Duodenal mucosa (tissue), 2 donors: Measurements from ENCODE around the gene C1orf167.
A peak's percentile ranks its signal among the peaks of the same experiment; 100 is the strongest.

Experiments
- H3K27ac ChIP-seq: one replicate; pipeline ENCODE4 v1.7.0; 2013; ENCODE audit warnings: low read depth, low read length
- H3K27me3 ChIP-seq, 2 donors: one replicate each; pipeline ENCODE4 v1.7.0; 2013; ENCODE audit warnings: low read length in 2 of 2, control low read depth in 1 of 2; ENCODE audit not compliant: insufficient read depth in 2 of 2, control insufficient read depth in 1 of 2
- H3K36me3 ChIP-seq, 2 donors: one replicate each; pipeline ENCODE4 v1.7.0; 2013; ENCODE audit warnings: low read length in 2 of 2, control low read depth in 1 of 2; ENCODE audit not compliant: insufficient read depth in 2 of 2, control insufficient read depth in 1 of 2
- H3K4me1 ChIP-seq, 2 donors: one replicate each; pipeline ENCODE4 v1.7.0; 2013; ENCODE audit warnings: low read length in 2 of 2, control low read depth in 1 of 2; ENCODE audit not compliant: insufficient read depth in 2 of 2, control insufficient read depth in 1 of 2
- H3K4me3 ChIP-seq, 2 donors: one replicate each; pipeline ENCODE4 v1.7.0; 2013; ENCODE audit warnings: low read length in 2 of 2, low read depth in 1 of 2
- H3K9ac ChIP-seq, 2 donors: one replicate each; pipeline ENCODE4 v1.7.0; 2013; ENCODE audit warnings: low read length in 2 of 2, low read depth in 1 of 2
- H3K9me3 ChIP-seq, 2 donors: one replicate each; pipeline ENCODE4 v1.7.0; 2013; ENCODE audit warnings: low read length in 2 of 2, control low read depth in 1 of 2; ENCODE audit not compliant: control insufficient read depth in 1 of 2

C1orf167 gene

DNA sequence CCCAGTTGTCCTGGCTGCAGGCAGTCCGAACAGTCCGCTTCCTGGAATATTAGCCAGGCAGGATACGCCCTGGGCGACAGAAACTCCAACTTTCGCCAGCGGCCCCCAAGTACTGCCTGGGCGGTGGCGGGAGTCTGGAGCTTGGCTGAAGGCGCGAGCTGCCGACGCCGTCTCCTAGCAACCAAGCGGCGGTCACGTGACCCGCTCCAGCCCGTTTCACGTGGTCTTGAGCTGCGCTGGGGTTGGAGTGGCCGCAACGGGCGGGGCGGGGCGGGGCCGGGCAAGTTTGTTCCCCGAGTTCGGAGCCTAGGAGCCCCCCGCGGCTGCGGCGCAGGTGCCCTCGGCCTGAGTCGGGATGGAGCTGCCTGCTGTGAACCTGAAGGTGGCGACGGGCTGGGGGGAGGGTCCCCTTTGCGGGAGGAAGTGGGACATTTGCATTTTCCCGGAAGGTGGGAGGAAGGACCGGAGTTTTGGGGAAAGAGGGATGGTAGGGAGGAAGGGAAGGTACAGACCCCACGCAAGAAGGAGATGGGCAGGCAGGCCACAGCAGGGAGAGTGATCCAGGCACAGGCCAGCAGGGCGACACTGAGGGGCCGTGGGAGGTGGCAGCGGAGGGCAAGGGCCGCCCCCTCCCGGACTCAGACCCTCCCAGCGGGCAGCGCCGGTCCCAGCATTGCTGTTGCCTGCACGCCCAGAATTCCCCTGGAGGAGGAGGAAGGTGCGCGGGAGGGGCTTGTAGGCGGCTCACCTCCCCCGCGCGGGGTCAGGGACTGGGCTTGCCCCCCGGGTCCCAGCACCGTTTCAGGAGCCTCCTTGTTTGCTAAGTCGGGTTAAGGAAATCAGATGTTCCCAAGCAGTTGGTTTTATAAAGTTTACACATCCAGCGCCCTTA is 25.9 kb upstream of the C1orf167 start, which contains the start of gene AGTRAP:
Gene AGTRAP (plus strand): TSS at position 283 of the 892 bp plus-strand sequence. CDS start 73 bp downstream, at position 356.
- Histone ChIP-seq H3K27ac (peak within 1 kb of the TSS; percentile 70), H3K4me3 (peak within 1 kb of the TSS; percentile 93 to 98), H3K9ac (peak within 1 kb of the TSS; percentile 73 to 98), H3K36me3 (no peaks in the 10 kb centered on the region), H3K27me3 (no peaks in the 10 kb centered on the region), H3K9me3 (no peaks in the 10 kb centered on the region), H3K4me1 (peaks cover 15 to 36% of the 10 kb centered on the region in 2 donors)

DNA sequence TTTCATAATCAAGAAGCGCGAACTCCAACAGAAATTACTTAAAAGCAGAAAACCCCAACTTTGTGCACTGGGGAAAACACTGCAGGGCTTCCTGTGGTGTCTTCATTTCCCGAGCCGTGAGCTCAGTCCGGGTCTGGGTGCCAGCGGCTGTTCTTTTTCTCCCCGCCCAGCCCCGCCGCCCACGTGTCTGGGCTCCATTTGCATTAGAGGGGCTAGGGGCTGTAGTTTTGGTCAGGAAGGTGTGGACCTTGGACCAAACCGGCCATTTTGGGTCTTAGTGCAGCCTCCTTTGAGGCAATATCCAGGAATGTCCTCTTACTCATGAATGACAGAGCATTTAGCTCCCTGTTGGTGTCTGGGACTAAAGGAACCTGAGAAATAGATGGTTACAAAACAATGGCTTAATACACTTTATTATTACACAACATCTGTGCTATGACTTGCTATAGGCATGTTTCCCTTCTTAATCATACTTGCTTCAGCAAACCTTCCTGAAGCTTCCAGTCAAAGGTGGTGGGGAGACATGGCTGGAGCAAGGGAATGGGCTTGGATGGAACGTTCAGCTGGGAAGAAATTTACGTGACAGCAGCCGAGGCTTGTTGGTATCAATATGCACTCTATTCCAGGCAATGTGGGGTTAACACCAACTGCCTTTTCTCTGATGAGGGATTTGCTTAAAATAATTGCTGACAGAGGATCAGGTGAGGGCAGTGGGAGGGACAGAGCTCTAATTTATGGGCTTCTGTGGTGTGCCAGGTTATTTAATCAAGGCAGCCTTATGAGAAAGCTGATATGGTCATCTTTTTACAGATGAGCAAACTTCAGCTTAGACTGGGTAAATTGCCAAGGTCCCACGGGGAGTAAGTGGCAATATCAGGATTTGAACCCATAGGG is 25.0 kb upstream of the C1orf167 start:
- peak overlapping the region; percentile 93 to 98 for H3K4me3 ChIP-seq
- no peaks in the 10 kb centered on the region for H3K27me3 ChIP-seq
- H3K9me3 ChIP-seq = no peaks in the 10 kb centered on the region
- peaks cover 15 to 28% of the 10 kb centered on the region in 2 donors for H3K4me1 ChIP-seq
- H3K9ac ChIP-seq = peak overlapping the region; percentile 73 to 98
- H3K36me3 ChIP-seq = no peaks in the 10 kb centered on the region
- H3K27ac ChIP-seq = peak overlapping the region; percentile 70

DNA sequence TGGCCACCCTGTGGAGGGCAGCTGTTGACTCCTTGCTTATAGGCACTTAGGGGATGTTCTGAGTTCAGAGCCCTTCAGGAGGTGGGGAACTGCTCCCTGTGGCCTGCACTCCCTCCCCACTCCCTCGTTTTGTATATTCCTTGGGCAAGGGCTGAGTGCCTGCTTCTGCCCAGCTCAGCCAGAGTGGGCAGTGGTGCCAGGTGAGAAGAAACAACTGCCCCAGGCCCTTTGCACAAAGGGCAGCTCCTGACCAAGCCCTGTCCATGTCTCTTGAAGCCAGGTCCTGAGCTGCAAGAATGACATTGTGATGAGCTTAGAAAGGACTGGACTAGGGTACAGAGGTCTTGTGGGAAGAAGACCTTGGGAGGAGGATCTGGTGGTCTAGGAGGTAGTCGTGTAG is 23.9 kb upstream of the C1orf167 start:
- Histone ChIP-seq H3K4me3 (no peak overlapping the region), H3K27me3 (no peaks in the 10 kb centered on the region), H3K36me3 (no peaks in the 10 kb centered on the region), H3K9me3 (no peaks in the 10 kb centered on the region), H3K4me1 (peaks cover 15 to 26% of the 10 kb centered on the region in 2 donors), H3K27ac (no peak overlapping the region), H3K9ac (no peak overlapping the region)

DNA sequence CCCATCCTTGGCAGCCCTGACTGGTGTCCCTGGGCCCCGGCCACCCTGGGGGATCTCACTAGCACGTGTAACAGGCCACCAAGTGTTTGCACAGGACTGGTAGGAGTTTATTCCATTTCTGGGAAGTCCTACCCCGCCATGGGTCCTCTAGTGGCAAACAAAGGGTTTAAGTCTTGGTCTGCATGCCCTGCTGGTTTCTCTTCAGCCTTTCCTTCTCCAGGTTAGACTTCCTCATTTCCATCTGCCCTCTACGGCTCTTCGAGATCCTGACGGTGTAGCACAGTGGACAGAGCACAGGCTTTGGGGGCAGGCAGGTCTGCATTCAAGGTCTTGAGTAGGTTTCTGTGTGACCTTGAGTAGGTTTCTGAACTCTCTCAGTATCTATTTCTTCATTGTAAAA is 23.2 kb upstream of the C1orf167 start:
- Histone ChIP-seq H3K4me1 (peaks cover 15 to 26% of the 10 kb centered on the region in 2 donors), H3K27ac (no peak overlapping the region), H3K36me3 (no peaks in the 10 kb centered on the region)

DNA sequence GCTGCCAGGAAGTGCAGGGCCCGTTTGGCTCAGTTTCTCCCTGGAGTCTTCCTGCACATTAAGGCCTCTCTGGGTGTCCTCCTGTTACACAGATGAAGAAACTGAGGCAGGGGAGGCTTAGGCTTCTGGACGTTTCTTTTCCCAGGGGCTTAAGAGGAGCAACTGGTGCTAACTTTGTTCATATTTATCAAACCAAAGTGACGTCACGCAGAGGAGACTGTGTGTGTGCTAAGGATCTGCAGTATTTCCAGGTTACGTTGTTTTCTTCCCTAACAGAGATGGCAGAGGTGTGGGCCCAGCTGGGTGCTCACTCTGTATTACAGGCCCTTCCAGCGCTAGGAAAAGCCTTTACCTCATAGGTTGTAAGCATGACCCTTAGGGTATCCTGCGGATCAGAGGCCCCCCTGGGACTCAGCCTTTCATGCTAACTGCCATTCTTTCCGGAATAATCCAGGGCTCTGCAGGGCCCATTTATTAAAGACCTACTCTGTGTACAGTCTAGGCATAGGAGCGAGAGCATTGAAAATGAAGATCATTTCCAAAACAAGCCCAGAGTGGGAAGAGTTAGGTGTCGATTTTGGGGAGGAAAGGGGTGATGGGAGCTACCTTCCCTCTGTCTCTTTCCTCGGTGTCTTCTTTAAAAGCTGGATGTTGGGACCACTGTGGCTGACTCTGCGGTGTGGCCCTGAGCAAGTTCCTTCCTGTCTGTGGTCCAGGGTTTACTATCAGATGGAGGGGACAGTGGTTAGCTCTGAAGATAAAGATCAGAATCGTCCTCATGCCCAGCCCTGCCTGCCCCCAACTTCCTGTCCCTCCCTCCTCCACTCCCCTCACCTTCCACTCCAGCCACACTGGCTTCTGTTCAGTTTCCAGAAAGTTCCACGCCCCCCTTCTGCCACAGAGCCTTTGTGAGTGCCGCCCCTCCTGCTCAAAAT is 21.5 kb upstream of the C1orf167 start:
- H3K4me3 ChIP-seq = no peak overlapping the region
- peaks cover 13 to 24% of the 10 kb centered on the region in 2 donors for H3K4me1 ChIP-seq
- no peak overlapping the region for H3K9ac ChIP-seq
- H3K9me3 ChIP-seq = no peaks in the 10 kb centered on the region
- H3K27me3 ChIP-seq = no peaks in the 10 kb centered on the region
- no peaks in the 10 kb centered on the region for H3K36me3 ChIP-seq
- H3K27ac ChIP-seq = no peak overlapping the region

More for the DNA sequence above, 23.2 kb upstream of the C1orf167 start:
- Histone ChIP-seq H3K9ac (no peak overlapping the region), H3K9me3 (no peaks in the 10 kb centered on the region), H3K27me3 (no peaks in the 10 kb centered on the region), H3K4me3 (no peak overlapping the region)

DNA sequence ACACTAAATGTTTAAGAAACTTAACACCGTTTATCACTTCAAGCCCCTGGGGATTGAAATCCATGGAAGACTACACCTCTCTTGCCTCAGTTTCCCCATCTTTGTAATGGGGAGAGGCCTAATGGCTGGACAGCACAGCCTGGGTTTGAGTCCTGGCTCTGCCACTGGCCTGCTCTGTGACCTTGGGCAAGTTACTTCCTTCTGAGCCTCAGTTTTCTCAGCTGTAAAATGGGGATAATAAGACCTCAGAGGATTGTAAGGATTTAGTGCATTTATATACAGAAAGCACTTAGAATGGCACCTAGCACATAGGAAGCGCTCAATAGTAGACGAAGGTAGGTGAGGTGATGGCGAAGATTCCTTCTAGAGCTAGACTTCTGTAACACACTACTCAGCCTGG is 20.5 kb upstream of the C1orf167 start:
- Histone ChIP-seq H3K27ac (no peak overlapping the region), H3K9ac (no peak overlapping the region), H3K4me3 (no peak overlapping the region), H3K9me3 (no peaks in the 10 kb centered on the region), H3K36me3 (peaks cover 0 to 5% of the 10 kb centered on the region in 2 donors), H3K4me1 (peaks cover 10 to 21% of the 10 kb centered on the region in 2 donors), H3K27me3 (no peaks in the 10 kb centered on the region)

DNA sequence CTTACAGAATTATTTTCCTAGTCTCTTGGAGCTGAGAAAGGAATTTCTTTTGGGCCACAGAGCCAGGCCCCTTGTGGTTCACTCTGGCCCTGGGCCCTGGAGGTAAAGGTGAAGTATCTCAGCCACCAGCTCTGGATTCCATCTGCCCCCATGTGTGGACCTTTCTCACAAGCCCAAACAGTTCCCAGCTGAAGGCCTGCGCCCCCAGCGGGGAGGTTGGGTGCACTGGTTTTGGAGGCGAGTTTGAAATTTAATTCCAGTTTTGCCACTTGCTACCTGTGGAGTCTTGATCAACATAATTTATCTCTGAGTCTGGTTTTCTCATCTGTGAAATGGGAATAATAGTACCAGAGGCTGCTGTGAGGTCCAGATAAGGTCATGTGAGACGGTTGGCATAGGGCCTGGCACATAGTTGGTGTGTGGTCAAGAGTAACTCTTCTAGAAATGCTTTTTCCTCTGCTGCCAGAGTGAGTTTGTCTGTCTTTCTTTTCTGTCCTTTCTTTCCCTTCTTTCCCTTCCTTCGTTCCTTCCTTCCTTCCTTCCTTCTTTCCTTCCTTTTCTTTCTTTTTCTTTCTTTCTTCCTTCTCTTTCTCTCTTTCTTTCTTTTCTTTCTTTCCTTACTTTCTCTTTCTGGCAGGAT is 20.0 kb upstream of the C1orf167 start:
- no peak overlapping the region for H3K9ac ChIP-seq

DNA sequence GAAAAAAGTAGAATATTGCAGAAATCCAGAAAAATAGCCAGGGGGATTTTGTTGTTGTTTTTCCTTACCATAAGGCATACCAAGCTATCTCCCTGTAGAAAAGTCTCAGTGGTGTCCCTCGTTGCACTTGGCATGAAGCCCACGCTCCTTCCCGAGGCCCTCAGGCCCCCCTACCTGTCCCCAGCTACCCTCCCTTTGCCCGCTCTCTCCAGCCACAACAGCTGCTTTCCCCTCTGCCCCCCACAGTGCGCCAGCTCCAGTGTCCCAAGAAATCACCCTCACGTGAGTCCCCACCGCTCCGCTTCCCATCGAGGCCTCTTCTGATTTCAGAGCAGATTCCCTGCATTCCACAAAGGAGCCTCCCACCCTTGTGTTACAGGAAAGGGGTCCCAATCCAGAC is 17.7 kb upstream of the C1orf167 start:
- peaks cover 0 to 10% of the 10 kb centered on the region in 2 donors for H3K36me3 ChIP-seq

More for the DNA sequence above, 20.0 kb upstream of the C1orf167 start:
- peaks cover 0 to 5% of the 10 kb centered on the region in 2 donors for H3K36me3 ChIP-seq
- H3K4me3 ChIP-seq = no peak overlapping the region
- H3K4me1 ChIP-seq = peaks cover 5 to 15% of the 10 kb centered on the region in 2 donors
- H3K9me3 ChIP-seq = no peaks in the 10 kb centered on the region
- H3K27ac ChIP-seq = no peak overlapping the region
- H3K27me3 ChIP-seq = no peaks in the 10 kb centered on the region

DNA sequence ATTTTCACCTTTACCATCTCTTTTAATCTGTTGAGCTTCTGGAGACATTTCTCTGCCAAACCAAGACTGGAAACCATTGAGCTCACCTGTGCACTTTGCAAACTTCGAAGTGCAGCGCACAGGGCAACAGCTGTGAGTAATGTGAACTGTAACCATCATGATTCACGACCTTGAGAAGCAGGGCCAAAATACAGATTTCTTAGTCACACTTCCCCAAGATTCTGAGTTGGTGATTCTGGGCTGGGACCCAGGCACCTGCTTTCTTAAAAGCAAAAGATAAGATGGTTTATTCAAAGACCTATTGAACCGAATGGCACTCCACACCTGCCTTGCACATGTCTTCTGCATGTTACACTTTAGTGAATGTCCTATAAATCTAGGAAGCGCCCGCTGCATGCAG is 15.9 kb upstream of the C1orf167 start:
- no peaks in the 10 kb centered on the region for H3K27me3 ChIP-seq
- H3K9ac ChIP-seq = no peak overlapping the region
- H3K4me3 ChIP-seq = no peak overlapping the region
- H3K27ac ChIP-seq = no peak overlapping the region
- no peaks in the 10 kb centered on the region for H3K9me3 ChIP-seq
- H3K4me1 ChIP-seq = peaks cover 0 to 5% of the 10 kb centered on the region in 2 donors
- H3K36me3 ChIP-seq = peaks cover 0 to 17% of the 10 kb centered on the region in 2 donors

More for the DNA sequence above, 17.7 kb upstream of the C1orf167 start:
- Histone ChIP-seq H3K9ac (no peak overlapping the region), H3K27me3 (no peaks in the 10 kb centered on the region), H3K4me1 (peaks cover 0 to 14% of the 10 kb centered on the region in 2 donors), H3K9me3 (no peaks in the 10 kb centered on the region), H3K27ac (no peak overlapping the region), H3K4me3 (no peak overlapping the region)
